Fibroblast of skin of scalp (primary cell): ENCODE results near the gene SF1.

Source experiments
- DNase-seq: peaks from one replicate; pipeline ENCODE4 v3.0.0-alpha.2; 2013

SF1 gene

GRCh38 chr11:64745189-64745520 is 33.2 kb downstream of the SF1 start:
- no peak for DNase-seq

- DNase-seq = no peak
Observed at GRCh38 chr11:64744544-64745188, 33.7 kb downstream of the SF1 start.

GRCh38 chr11:64743591-64744543 is 34.5 kb downstream of the SF1 start, which contains the start of gene RASGRP2:
Gene RASGRP2, minus strand, starts transcription at chr11:64744142. Its CDS starts 1,276 bp downstream, at chr11:64742866.
- DNase-seq = no peak

- peak; percentile 51 for DNase-seq
Observed at GRCh38 chr11:64742889-64743590, 35.3 kb downstream of the SF1 start.

GRCh38 chr11:64742087-64742888 is 36.1 kb downstream of the SF1 start:
- no peak for DNase-seq

GRCh38 chr11:64741375-64742086 is 36.8 kb downstream of the SF1 start:
- no peak for DNase-seq

- no peak for DNase-seq
Observed at GRCh38 chr11:64739871-64740270, 38.5 kb downstream of the SF1 start.

- no peak for DNase-seq
Observed at GRCh38 chr11:64736654-64737053, 41.7 kb downstream of the SF1 start.

GRCh38 chr11:64735725-64736259 is 42.5 kb downstream of the SF1 start:
- DNase-seq = no peak

GRCh38 chr11:64734811-64735724 is 43.3 kb downstream of the SF1 start:
- no peak for DNase-seq

- DNase-seq = no peak
Observed at GRCh38 chr11:64731601-64732000, 46.7 kb downstream of the SF1 start.

- no peak for DNase-seq
Observed at GRCh38 chr11:64729851-64730382, 48.4 kb downstream of the SF1 start.

- DNase-seq = no peak
Observed at GRCh38 chr11:64728757-64729365, 49.5 kb downstream of the SF1 start.

- no peak for DNase-seq
Observed at GRCh38 chr11:64726867-64727530, 51.3 kb downstream of the SF1 start.

- DNase-seq = no peak
Observed at GRCh38 chr11:64726211-64726641, 52.1 kb downstream of the SF1 start.

- no peak for DNase-seq
Observed at GRCh38 chr11:64724863-64725532, 53.3 kb downstream of the SF1 start.

- no peak for DNase-seq
Observed at GRCh38 chr11:64723907-64724862, 54.2 kb downstream of the SF1 start.
